ENCODE results near the gene PRDX3. TPM values are rescaled to one million over a fixed set of nuclear protein-coding genes. Genes with fewer than 3 reads are reported as not detected.

The PRDX3 gene
- polyA plus RNA-seq, 1 of the 3 experiments (the other 2 are of a cell fraction): 193 TPM

GRCh38 chr10:119161680-119162451 is 16.7 kb downstream of the PRDX3 start:
- Histone ChIP-seq H3F3A (replicated peaks; ENCODE audit: insufficient read depth) (peaks cover 18% of the 10 kb centered on the region), H2AFZ (ENCODE audit: low read depth) (no peak overlapping the region), H3K4me3 (ENCODE audit: low read depth in 2 of 2, low read length in 1 of 2) (no peak overlapping the region), H3K27ac (ENCODE audit: low read depth in 2 of 2, low read length in 1 of 2) (no peak overlapping the region), H3K9ac (no peak overlapping the region), H4K20me1 (ENCODE audit: insufficient read depth) (no peaks in the 10 kb centered on the region), H3K9me2 (no peaks in the 10 kb centered on the region), H3K36me3 (replicated peaks in 1 of 2; ENCODE audit: control insufficient read depth in 1 of 2, insufficient read depth in 2 of 2, low read length in 1 of 2) (peaks cover 2 to 3% of the 10 kb centered on the region in 2 experiments), H3K4me1 (ENCODE audit: control insufficient read depth in 1 of 2, insufficient read depth in 2 of 2, low read depth in 1 of 2, low read length in 1 of 2) (peaks cover 0 to 13% of the 10 kb centered on the region in 2 experiments; a peak in 2 of 4 replicates), H3K79me2 (ENCODE audit: insufficient read depth) (no peaks in the 10 kb centered on the region), H3K4me2 (no peak overlapping the region), H3K27me3 (ENCODE audit: insufficient read depth) (no peaks in the 10 kb centered on the region), H3K9me3 (no peaks in the 10 kb centered on the region)
- no peak for TF ChIP-seq EZH2phosphoT487 (IDR thresholded peaks at IDR 0.05; ENCODE audit: borderline replicate concordance, low read depth)
- TF ChIP-seq, protein P1, sequence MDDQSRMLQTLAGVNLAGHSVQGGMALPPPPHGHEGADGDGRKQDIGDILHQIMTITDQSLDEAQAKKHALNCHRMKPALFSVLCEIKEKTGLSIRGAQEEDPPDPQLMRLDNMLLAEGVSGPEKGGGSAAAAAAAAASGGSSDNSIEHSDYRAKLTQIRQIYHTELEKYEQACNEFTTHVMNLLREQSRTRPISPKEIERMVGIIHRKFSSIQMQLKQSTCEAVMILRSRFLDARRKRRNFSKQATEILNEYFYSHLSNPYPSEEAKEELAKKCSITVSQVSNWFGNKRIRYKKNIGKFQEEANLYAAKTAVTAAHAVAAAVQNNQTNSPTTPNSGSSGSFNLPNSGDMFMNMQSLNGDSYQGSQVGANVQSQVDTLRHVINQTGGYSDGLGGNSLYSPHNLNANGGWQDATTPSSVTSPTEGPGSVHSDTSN (IDR thresholded peaks at IDR 0.05): peak; percentile 26; the same call in 1 of the 2 replicates
- POLR2A ChIA-PET: interaction anchor here (0.6 kb wide), 1 partner anchor 16 kb away, joined by 6 read pairs; no protein-coding TSS in a partner anchor
- DNase-seq: no peak
- WGBS (ENCODE audit: low lambda C conversion rate): 82% methylated on average over 11 of the region's 11 CpGs
- CTCF ChIA-PET: interaction anchor here (0.8 to 0.9 kb wide), 2 partner anchors 37 to 283 kb away, joined by 3 to 4 read pairs; no protein-coding TSS in a partner anchor

DNA sequence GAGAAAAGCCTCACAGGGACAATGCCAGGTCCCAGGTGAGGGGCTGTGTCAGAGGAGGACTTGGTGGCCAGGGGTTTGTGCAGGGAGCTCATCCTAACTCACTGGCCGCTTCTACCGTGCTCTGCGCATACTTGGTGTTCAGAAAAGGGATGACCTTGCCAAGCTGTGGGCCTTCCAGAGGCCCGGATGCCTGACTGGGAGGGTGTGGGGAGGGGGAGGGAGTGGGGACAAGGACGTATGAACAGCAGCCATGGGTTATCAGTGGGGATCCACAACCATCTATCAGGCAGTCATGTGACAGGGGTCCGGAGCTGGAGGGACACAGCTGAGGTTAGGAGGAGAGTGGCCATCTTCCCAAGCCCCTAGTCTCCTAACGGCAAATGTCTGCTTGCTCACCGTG is 19.3 kb downstream of the PRDX3 start:
- H3K9me3 ChIP-seq: no peaks in the 10 kb centered on the region
- no peak overlapping the region for H3K4me3 ChIP-seq (ENCODE audit: low read depth in 2 of 2, low read length in 1 of 2)
- TF ChIP-seq, protein P2, sequence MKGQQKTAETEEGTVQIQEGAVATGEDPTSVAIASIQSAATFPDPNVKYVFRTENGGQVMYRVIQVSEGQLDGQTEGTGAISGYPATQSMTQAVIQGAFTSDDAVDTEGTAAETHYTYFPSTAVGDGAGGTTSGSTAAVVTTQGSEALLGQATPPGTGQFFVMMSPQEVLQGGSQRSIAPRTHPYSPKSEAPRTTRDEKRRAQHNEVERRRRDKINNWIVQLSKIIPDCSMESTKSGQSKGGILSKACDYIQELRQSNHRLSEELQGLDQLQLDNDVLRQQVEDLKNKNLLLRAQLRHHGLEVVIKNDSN (IDR thresholded peaks at IDR 0.05; ENCODE audit: borderline replicate concordance, low read depth): no peak
- TF ChIP-seq EZH2phosphoT487 (IDR thresholded peaks at IDR 0.05; ENCODE audit: borderline replicate concordance, low read depth): no peak
- no peak for TF ChIP-seq IRF3 (IDR thresholded peaks at IDR 0.05; ENCODE audit: low read depth, low read length)
- no peak for TF ChIP-seq RAD21 (IDR thresholded peaks at IDR 0.05; ENCODE audit: low read length)
- TF ChIP-seq, protein P3, sequence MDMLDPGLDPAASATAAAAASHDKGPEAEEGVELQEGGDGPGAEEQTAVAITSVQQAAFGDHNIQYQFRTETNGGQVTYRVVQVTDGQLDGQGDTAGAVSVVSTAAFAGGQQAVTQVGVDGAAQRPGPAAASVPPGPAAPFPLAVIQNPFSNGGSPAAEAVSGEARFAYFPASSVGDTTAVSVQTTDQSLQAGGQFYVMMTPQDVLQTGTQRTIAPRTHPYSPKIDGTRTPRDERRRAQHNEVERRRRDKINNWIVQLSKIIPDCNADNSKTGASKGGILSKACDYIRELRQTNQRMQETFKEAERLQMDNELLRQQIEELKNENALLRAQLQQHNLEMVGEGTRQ (IDR thresholded peaks at IDR 0.05; ENCODE audit: borderline replicate concordance, low read depth, low read length): no peak
- no peak for TF ChIP-seq GATA2 (CRISPR knock-in tag; IDR thresholded peaks at IDR 0.05)
- no peak for TF ChIP-seq GABPA (IDR thresholded peaks at IDR 0.05; ENCODE audit: low read depth)
- no peak for TF ChIP-seq FOXM1 (IDR thresholded peaks at IDR 0.05; ENCODE audit: low read depth)
- TF ChIP-seq JUND (IDR thresholded peaks at IDR 0.05): no peak
- no peak for TF ChIP-seq FOSL2 (IDR thresholded peaks at IDR 0.05; ENCODE audit: borderline replicate concordance, low read depth)
- POLR2A ChIA-PET: no interaction called here
- no peak overlapping the region for H3K9ac ChIP-seq
- peaks cover 0 to under 1% of the 10 kb centered on the region in 2 experiments; a peak in 1 of 4 replicates for H3K4me1 ChIP-seq (ENCODE audit: control insufficient read depth in 1 of 2, insufficient read depth in 2 of 2, low read depth in 1 of 2, low read length in 1 of 2)
- H4K20me1 ChIP-seq (ENCODE audit: insufficient read depth): no peaks in the 10 kb centered on the region
- H2AFZ ChIP-seq (ENCODE audit: low read depth): no peak overlapping the region
- H3K79me2 ChIP-seq (ENCODE audit: insufficient read depth): no peaks in the 10 kb centered on the region
- no peak overlapping the region for H3K4me2 ChIP-seq
- no peak overlapping the region for H3K27ac ChIP-seq (ENCODE audit: low read depth in 2 of 2, low read length in 1 of 2)
- no peak for DNase-seq
- WGBS (ENCODE audit: low lambda C conversion rate): 83% methylated on average over 7 of the region's 8 CpGs
- no peaks in the 10 kb centered on the region for H3K9me2 ChIP-seq
- CTCF ChIA-PET: interaction anchor here (0.6 to 1.1 kb wide), 2 partner anchors 9 to 39 kb away, joined by 3 to 4 read pairs; no protein-coding TSS in a partner anchor
- peaks cover 2 to 10% of the 10 kb centered on the region in 2 experiments for H3K36me3 ChIP-seq (replicated peaks in 1 of 2; ENCODE audit: control insufficient read depth in 1 of 2, insufficient read depth in 2 of 2, low read length in 1 of 2)
- H3K27me3 ChIP-seq (ENCODE audit: insufficient read depth): no peaks in the 10 kb centered on the region
- peaks cover 14% of the 10 kb centered on the region for H3F3A ChIP-seq (replicated peaks; ENCODE audit: insufficient read depth)

Data from SK-N-SH (cell line).